DND-41 (cell line): Measurements from ENCODE around the gene ID3.

Experiments used
- ATAC-seq: fragments of 200-7000 bp; cut with Tn5 transposase; 3 replicates; pipeline ENCODE4 v1.9.1; 2021; ENCODE audit warnings: low read depth; ENCODE audit not compliant: insufficient read depth
- DNase-seq: peaks from one replicate; pipeline ENCODE4 v3.0.0-alpha.2; 2020
- H2AFZ ChIP-seq: 2 replicates; pipeline ENCODE4 v1.6.0; 2012; ENCODE audit warnings: low read depth, low read length
- H3K27ac ChIP-seq: 2 replicates; pipeline ENCODE4 v1.5.1; 2012; ENCODE audit warnings: low read length, inconsistent platforms
- H3K27me3 ChIP-seq: fragments of 200-600 bp; sonication (generic); 2 replicates; pipeline ENCODE4 v1.6.0; 2012; ENCODE audit warnings: low read length, mild to moderate bottlenecking, inconsistent platforms; ENCODE audit not compliant: insufficient read depth, poor library complexity
- H3K36me3 ChIP-seq: 2 replicates; pipeline ENCODE4 v1.5.1; 2012; ENCODE audit warnings: low read length, inconsistent platforms; ENCODE audit not compliant: insufficient read depth
- H3K4me1 ChIP-seq: 2 replicates; pipeline ENCODE4 v1.5.1; 2012; ENCODE audit warnings: mild to moderate bottlenecking, low read length; ENCODE audit not compliant: insufficient read depth
- H3K4me2 ChIP-seq: 2 replicates; pipeline ENCODE4 v1.6.0; 2012; ENCODE audit warnings: mild to moderate bottlenecking, moderate library complexity, low read length, inconsistent platforms; ENCODE audit not compliant: insufficient read depth
- H3K4me3 ChIP-seq, 2 experiments: fragments of 200-600 bp in 1 of 2; shearing (Covaris generic) in 1 of 2; 2 replicates each; pipeline ENCODE4 v1.5.1; 2012 to 2016; ENCODE audit warnings: inconsistent platforms in 2 of 2, low read length in 2 of 2, mild to moderate bottlenecking in 2 of 2, low read depth in 1 of 2, moderate library complexity in 1 of 2
- H3K79me2 ChIP-seq: 2 replicates; pipeline ENCODE4 v1.6.0; 2012; ENCODE audit warnings: low read length, inconsistent platforms; ENCODE audit not compliant: insufficient read depth
- H3K9ac ChIP-seq: 2 replicates; pipeline ENCODE4 v1.6.0; 2012; ENCODE audit warnings: low read depth, mild to moderate bottlenecking, inconsistent platforms, low read length, moderate library complexity
- H3K9me3 ChIP-seq: 2 replicates; pipeline ENCODE4 v1.5.1; 2012; ENCODE audit warnings: low read length, moderate library complexity, mild to moderate bottlenecking, inconsistent platforms; ENCODE audit not compliant: insufficient read depth, severe bottlenecking
- H4K20me1 ChIP-seq: 2 replicates; pipeline ENCODE4 v1.6.0; 2012; ENCODE audit warnings: low read length; ENCODE audit not compliant: insufficient read depth
- CTCF ChIP-seq: IDR thresholded peaks from 2 replicates; pipeline ENCODE4 v1.5.1; 2012; ENCODE audit warnings: borderline replicate concordance, low read length, moderate library complexity, mild to moderate bottlenecking; ENCODE audit not compliant: poor library complexity, severe bottlenecking; ENCODE audit errors: extremely low read depth
- EZH2 ChIP-seq: IDR thresholded peaks from 3 replicates; pipeline ENCODE4 v1.6.1; 2012; ENCODE audit warnings: borderline replicate concordance, low read depth, mild to moderate bottlenecking, moderate library complexity, low read length, inconsistent platforms; ENCODE audit not compliant: severe bottlenecking

ID3 gene

GRCh38 chr1:23566304-23566703 lies 7.0 kb upstream of the ID3 start:
- H3K27ac ChIP-seq: no peak overlapping the region

GRCh38 chr1:23565776-23566175 lies 6.5 kb upstream of the ID3 start:
- TF ChIP-seq EZH2 (peak; percentile 29), CTCF (no peak)
- no peaks in the 10 kb centered on the region for H3K9me3 ChIP-seq
- no peak overlapping the region for H3K27ac ChIP-seq
- no peaks in the 10 kb centered on the region for H3K79me2 ChIP-seq
- H3K27me3 ChIP-seq: peaks cover 52% of the 10 kb centered on the region
- H3K4me3 ChIP-seq: no peak overlapping the region
- no peak overlapping the region for H2AFZ ChIP-seq
- no peak overlapping the region for H3K4me2 ChIP-seq
- peaks cover 13% of the 10 kb centered on the region for H3K4me1 ChIP-seq
- DNase-seq: no peak
- ATAC-seq: no peak
- no peak overlapping the region for H3K9ac ChIP-seq
- no peaks in the 10 kb centered on the region for H4K20me1 ChIP-seq
- H3K36me3 ChIP-seq: no peaks in the 10 kb centered on the region

More at GRCh38 chr1:23566304-23566703, 7.0 kb upstream of the ID3 start:
- ATAC-seq (no peak), DNase-seq (no peak)
- TF ChIP-seq EZH2 (no peak), CTCF (peak; percentile 15)
- Histone ChIP-seq H3K27me3 (peaks cover 50% of the 10 kb centered on the region), H3K4me2 (no peak overlapping the region), H3K9me3 (no peaks in the 10 kb centered on the region), H3K4me3 (no peak overlapping the region), H3K9ac (no peak overlapping the region), H2AFZ (no peak overlapping the region), H3K36me3 (no peaks in the 10 kb centered on the region), H3K79me2 (no peaks in the 10 kb centered on the region), H3K4me1 (peaks cover 13% of the 10 kb centered on the region), H4K20me1 (no peaks in the 10 kb centered on the region)

- Histone ChIP-seq H3K9ac (no peak overlapping the region), H3K4me3 (no peak overlapping the region), H3K36me3 (no peaks in the 10 kb centered on the region), H3K9me3 (no peaks in the 10 kb centered on the region), H3K4me2 (no peak overlapping the region), H3K4me1 (peaks cover 18% of the 10 kb centered on the region), H3K79me2 (no peaks in the 10 kb centered on the region), H2AFZ (no peak overlapping the region), H4K20me1 (no peaks in the 10 kb centered on the region), H3K27me3 (peaks cover 55% of the 10 kb centered on the region), H3K27ac (no peak overlapping the region)
- DNase-seq (no peak), ATAC-seq (no peak)
- TF ChIP-seq CTCF (no peak), EZH2 (no peak)
These were observed 5.3 kb upstream of the ID3 start for GRCh38 chr1:23564529-23565122.
